SK-N-MC (cell line): ENCODE measurements around the gene COPS6.

Source experiments
- EZH2 ChIP-seq: fragments of 200-600 bp; sonication (generic); IDR thresholded peaks from one replicate; pipeline ENCODE4 v1.6.1; 2017; ENCODE audit warnings: antibody characterized with exemption
- FOXP2 ChIP-seq: optimal IDR thresholded peaks from 2 replicates; pipeline ENCODE3; 2011; ENCODE audit warnings: mild to moderate bottlenecking, moderate library complexity; ENCODE audit not compliant: insufficient read depth; ENCODE audit errors: extremely low read length, control extremely low read depth
- POLR2AphosphoS5 ChIP-seq: IDR thresholded peaks from 2 replicates; pipeline ENCODE4 v1.6.1; 2012; ENCODE audit warnings: mild to moderate bottlenecking, low read depth, low read length, borderline replicate concordance

DNA sequence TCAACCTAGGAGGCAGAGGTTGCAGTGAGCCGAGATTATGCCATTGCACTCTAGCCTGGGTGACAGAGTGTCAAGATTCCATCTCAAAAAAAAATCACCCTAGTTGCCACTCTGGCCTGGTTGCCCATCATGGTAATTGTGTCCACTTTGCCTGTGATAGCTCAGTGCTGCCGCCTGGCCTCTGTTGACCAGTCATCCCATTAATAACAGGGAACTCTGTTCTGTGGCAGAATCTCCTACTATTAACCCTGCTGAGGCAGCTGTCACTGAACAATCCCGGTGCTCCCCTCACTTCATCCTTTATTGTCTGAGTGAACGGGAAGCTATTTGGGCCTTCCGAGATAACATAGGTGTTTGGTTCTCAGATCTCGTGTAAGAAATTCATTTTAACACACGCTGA, 21.8 kb upstream of the COPS6 start:
- TF ChIP-seq FOXP2 (no peak), POLR2AphosphoS5 (no peak), EZH2 (no peak)
